OCI-LY3 (cell line): ENCODE measurements around the gene CADPS.

Experiments
- EZH2phosphoT487 ChIP-seq: fragments of 200-600 bp; shearing (Covaris generic); IDR thresholded peaks from 2 replicates; pipeline ENCODE4 v1.6.1; 2018; ENCODE audit warnings: antibody characterized with exemption, mixed run types, low read depth
- TF ChIP-seq, protein P1 (sequence below): fragments of 200-600, 300-600 bp; sonication (generic); IDR thresholded peaks from 2 replicates; pipeline ENCODE4 v1.5.1; 2014; ENCODE audit warnings: antibody characterized with exemption, low read length, low read depth

DNA sequence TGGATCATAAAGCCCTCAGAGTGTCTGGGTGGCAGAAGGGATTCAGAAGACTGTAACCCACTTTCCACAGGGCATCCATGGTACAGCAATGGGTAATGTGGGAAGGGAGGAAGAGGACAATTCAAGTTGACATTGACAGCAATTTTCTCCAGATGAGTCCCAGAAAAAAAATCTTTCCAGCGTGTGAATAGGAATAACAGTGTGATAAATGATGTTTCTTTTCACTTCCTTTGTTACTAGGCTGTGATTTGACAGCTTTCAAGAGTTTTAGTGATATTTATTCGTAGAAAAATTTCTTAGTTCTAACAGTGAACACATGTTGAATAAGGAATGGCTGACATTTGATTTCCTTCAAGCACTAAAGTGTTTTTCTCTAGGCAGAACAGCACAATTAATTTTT is 186.4 kb downstream of the CADPS start:
- TF ChIP-seq, protein P1, sequence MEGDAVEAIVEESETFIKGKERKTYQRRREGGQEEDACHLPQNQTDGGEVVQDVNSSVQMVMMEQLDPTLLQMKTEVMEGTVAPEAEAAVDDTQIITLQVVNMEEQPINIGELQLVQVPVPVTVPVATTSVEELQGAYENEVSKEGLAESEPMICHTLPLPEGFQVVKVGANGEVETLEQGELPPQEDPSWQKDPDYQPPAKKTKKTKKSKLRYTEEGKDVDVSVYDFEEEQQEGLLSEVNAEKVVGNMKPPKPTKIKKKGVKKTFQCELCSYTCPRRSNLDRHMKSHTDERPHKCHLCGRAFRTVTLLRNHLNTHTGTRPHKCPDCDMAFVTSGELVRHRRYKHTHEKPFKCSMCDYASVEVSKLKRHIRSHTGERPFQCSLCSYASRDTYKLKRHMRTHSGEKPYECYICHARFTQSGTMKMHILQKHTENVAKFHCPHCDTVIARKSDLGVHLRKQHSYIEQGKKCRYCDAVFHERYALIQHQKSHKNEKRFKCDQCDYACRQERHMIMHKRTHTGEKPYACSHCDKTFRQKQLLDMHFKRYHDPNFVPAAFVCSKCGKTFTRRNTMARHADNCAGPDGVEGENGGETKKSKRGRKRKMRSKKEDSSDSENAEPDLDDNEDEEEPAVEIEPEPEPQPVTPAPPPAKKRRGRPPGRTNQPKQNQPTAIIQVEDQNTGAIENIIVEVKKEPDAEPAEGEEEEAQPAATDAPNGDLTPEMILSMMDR, result no peak
- TF ChIP-seq EZH2phosphoT487, result no peak
